Measurements from ENCODE around the gene CCL18. TPM values are rescaled to one million over a fixed set of nuclear protein-coding genes. Genes with fewer than 3 reads are reported as not detected.
"Not testable (repeated sequence)": the region's sequence is repeated elsewhere in the genome, so short reads cannot be mapped to it uniquely, and the experiment has no call there.

Gene CCL18
- total RNA-seq, 1 donor from 2014 or later, result not detected

DNA sequence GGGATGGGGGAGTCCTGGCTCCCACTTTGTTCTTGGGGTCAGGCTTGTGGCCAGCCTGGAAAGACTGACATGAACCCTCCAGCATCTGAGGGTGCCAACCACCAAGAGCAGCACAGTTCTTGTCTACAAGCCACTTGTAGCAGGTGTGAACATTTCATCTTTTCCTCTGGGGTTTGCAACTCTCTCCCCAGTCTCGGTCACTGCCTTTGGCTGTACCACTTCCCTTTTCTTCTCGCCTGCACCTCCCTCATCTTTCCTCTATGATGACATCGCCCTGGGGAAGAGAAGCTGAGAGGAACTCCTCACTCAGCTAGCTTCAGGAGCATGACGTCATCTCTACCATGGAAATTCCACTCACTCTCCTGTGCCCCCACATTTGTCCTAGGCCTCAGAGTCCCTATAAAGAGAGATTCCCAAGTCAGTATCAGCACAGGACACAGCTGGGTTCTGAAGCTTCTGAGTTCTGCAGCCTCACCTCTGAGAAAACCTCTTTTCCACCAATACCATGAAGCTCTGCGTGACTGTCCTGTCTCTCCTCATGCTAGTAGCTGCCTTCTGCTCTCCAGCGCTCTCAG, 39.4 kb downstream of the CCL18 start, which contains the start of gene CCL4:
Gene CCL4, plus strand, starts transcription at position 427 of the 575 bp plus-strand sequence. Its CDS starts 79 bp downstream, at position 506.
- H3K36me3 ChIP-seq (ENCODE audit: insufficient read depth, low read length); H3K36me3 Mint-ChIP-seq (ENCODE audit: low read depth, unreplicated experiment); H3K9ac ChIP-seq (ENCODE audit: low read length); H3K9me3 ChIP-seq (ENCODE audit: insufficient read depth, low read depth, low read length); H2AFZ ChIP-seq (ENCODE audit: low read depth, low read length); H3K27ac Mint-ChIP-seq (ENCODE audit: unreplicated experiment); DNase-seq (ENCODE audit: low read depth); H3K4me3 Mint-ChIP-seq (ENCODE audit: unreplicated experiment); H3K4me3 ChIP-seq (ENCODE audit: insufficient read depth, low read depth, low read length); H3K79me2 ChIP-seq (ENCODE audit: insufficient read depth, low read length); H3K4me1 ChIP-seq (ENCODE audit: insufficient read depth, low read length); H3K27me3 ChIP-seq (ENCODE audit: insufficient read depth, low read length); H3K4me1 Mint-ChIP-seq (ENCODE audit: low read depth, unreplicated experiment); H3K27ac ChIP-seq (ENCODE audit: low read depth, low read length); H4K20me1 ChIP-seq (ENCODE audit: insufficient read depth, low read length); H3K4me2 ChIP-seq (ENCODE audit: low read length); FAIRE-seq; H3K9me3 Mint-ChIP-seq (ENCODE audit: unreplicated experiment): not testable (repeated sequence)
- H3K27me3 Mint-ChIP-seq (ENCODE audit: low read depth, unreplicated experiment), result peaks cover 21% of the 10 kb centered on the region

DNA sequence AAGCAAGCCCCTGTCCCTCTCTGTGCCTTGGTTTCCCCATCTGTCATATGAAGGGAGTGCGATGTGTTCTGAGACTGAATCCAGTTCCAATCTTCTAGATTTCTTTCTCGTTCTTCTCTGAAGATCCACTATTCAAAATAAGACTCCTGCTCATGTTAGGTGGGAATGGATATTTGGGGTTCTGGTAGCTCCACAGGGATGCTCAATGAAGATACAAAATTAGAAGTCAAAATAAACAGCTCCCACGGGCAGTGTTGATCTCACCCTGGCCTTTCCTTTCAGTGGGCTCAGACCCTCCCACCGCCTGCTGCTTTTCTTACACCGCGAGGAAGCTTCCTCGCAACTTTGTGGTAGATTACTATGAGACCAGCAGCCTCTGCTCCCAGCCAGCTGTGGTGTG, 40.2 kb downstream of the CCL18 start:
- DNase-seq (ENCODE audit: low read depth); H3K27ac Mint-ChIP-seq (ENCODE audit: unreplicated experiment); H3K27ac ChIP-seq (ENCODE audit: low read depth, low read length); H3K4me1 ChIP-seq (ENCODE audit: insufficient read depth, low read length); H3K27me3 ChIP-seq (ENCODE audit: insufficient read depth, low read length); H3K36me3 ChIP-seq (ENCODE audit: insufficient read depth, low read length); H3K9me3 Mint-ChIP-seq (ENCODE audit: unreplicated experiment); H4K20me1 ChIP-seq (ENCODE audit: insufficient read depth, low read length); H3K4me2 ChIP-seq (ENCODE audit: low read length); H3K4me3 ChIP-seq (ENCODE audit: insufficient read depth, low read depth, low read length); H3K4me1 Mint-ChIP-seq (ENCODE audit: low read depth, unreplicated experiment); H3K9me3 ChIP-seq (ENCODE audit: insufficient read depth, low read depth, low read length); FAIRE-seq; H3K79me2 ChIP-seq (ENCODE audit: insufficient read depth, low read length); H3K36me3 Mint-ChIP-seq (ENCODE audit: low read depth, unreplicated experiment); H2AFZ ChIP-seq (ENCODE audit: low read depth, low read length); H3K4me3 Mint-ChIP-seq (ENCODE audit: unreplicated experiment); H3K9ac ChIP-seq (ENCODE audit: low read length): not testable (repeated sequence)
- H3K27me3 Mint-ChIP-seq (ENCODE audit: low read depth, unreplicated experiment), result peaks cover 27% of the 10 kb centered on the region

DNA sequence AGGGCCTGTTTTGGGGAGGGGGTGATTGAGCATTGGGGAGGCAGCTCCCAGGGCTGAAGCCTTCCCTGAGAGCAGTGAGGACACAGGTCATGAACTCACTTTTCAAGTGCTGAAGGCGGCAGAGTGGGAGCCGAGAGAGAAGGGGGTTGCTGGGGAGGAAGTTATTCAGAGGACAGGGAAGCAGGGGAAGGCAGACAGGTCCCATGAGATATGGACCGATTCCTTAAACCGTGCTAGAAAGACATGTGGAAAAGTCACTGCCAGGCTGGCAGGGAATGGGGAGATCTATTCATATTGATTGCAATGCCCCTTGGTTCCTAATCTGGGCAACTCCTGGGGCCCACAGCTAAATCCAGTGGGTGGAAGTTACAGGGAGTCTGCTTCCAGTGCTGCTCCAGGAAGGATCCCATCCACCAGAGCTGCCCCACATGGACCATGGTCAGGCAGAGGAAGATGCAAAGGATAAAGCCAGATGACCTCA, 40.7 kb downstream of the CCL18 start:
- Mint-ChIP-seq H3K4me3 (ENCODE audit: unreplicated experiment) (no peak overlapping the region), H3K4me1 (ENCODE audit: low read depth, unreplicated experiment) (no peaks in the 10 kb centered on the region), H3K27me3 (ENCODE audit: low read depth, unreplicated experiment) (peaks cover 27% of the 10 kb centered on the region), H3K27ac (ENCODE audit: unreplicated experiment) (no peak overlapping the region), H3K36me3 (ENCODE audit: low read depth, unreplicated experiment) (no peaks in the 10 kb centered on the region), H3K9me3 (ENCODE audit: unreplicated experiment) (no peaks in the 10 kb centered on the region)
- no peak for DNase-seq (ENCODE audit: low read depth)
- H3K4me2 ChIP-seq (ENCODE audit: low read length), result no peak overlapping the region
- no peaks in the 10 kb centered on the region for H3K27me3 ChIP-seq (ENCODE audit: insufficient read depth, low read length)
- H3K27ac ChIP-seq (ENCODE audit: low read depth, low read length), result no peak overlapping the region
- no peaks in the 10 kb centered on the region for H3K36me3 ChIP-seq (ENCODE audit: insufficient read depth, low read length)
- H2AFZ ChIP-seq (ENCODE audit: low read depth, low read length), result no peak overlapping the region
- H3K79me2 ChIP-seq (ENCODE audit: insufficient read depth, low read length), result no peaks in the 10 kb centered on the region
- FAIRE-seq, result no peak
- H3K9me3 ChIP-seq (ENCODE audit: insufficient read depth, low read depth, low read length), result no peaks in the 10 kb centered on the region
- H3K9ac ChIP-seq (ENCODE audit: low read length), result no peak overlapping the region
- no peak overlapping the region for H3K4me3 ChIP-seq (ENCODE audit: insufficient read depth, low read depth, low read length)
- TF ChIP-seq, protein P1, sequence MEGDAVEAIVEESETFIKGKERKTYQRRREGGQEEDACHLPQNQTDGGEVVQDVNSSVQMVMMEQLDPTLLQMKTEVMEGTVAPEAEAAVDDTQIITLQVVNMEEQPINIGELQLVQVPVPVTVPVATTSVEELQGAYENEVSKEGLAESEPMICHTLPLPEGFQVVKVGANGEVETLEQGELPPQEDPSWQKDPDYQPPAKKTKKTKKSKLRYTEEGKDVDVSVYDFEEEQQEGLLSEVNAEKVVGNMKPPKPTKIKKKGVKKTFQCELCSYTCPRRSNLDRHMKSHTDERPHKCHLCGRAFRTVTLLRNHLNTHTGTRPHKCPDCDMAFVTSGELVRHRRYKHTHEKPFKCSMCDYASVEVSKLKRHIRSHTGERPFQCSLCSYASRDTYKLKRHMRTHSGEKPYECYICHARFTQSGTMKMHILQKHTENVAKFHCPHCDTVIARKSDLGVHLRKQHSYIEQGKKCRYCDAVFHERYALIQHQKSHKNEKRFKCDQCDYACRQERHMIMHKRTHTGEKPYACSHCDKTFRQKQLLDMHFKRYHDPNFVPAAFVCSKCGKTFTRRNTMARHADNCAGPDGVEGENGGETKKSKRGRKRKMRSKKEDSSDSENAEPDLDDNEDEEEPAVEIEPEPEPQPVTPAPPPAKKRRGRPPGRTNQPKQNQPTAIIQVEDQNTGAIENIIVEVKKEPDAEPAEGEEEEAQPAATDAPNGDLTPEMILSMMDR (IDR thresholded peaks at IDR 0.05; ENCODE audit: insufficient read depth, low read depth, low read length), result no peak
- no peak for TF ChIP-seq EZH2 (IDR thresholded peaks at IDR 0.05; ENCODE audit: insufficient read depth, low read length)
- H4K20me1 ChIP-seq (ENCODE audit: insufficient read depth, low read length), result no peaks in the 10 kb centered on the region
- no peaks in the 10 kb centered on the region for H3K4me1 ChIP-seq (ENCODE audit: insufficient read depth, low read length)
